ENCODE measurements around the gene CATSPER4.

CATSPER4 gene

DNA sequence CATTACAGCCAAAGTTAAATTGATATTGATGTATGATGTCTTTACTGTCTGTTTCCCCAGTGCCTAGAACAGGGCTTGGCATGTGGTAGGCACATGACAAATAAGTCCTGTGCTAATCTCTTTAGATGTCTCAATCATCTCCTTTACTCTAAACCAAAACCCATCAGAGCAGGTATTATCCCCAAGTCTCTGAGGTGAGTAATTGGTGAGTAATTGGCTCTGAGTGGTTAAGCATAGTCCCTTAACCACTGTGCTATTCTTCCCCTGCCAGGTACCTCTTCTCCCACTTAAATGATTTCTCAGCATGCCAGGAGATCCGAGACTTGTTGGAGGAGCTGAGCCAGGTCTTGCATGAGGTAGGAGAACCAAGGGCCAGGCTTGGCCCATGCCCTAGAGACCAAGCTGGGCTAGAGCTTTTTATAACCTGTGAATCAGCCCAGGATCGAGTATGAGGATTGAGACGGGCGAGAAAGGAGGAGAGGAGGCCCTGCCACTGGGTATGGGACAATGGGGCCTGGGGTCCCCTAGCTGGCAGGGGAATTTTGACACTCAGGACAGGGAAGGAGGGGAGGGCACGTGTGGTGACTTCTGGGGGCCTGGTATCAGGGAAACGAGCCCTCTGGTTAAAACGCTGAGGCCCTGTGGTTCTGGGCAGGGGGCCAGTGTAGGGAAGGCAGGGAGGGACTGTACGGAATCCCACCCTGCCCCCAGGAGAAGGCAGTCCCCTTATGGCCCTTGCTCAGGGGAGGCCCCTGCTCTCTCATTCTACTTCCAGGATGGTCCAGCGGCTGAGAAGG is 8.6 kb upstream of the CATSPER4 start:
- Histone ChIP-seq H3K9ac (ENCODE audit: low read depth, low read length) (no peak overlapping the region), H3K27ac (ENCODE audit: low read depth, low read length) (no peak overlapping the region), H3K4me3 (ENCODE audit: low read depth, low read length) (no peak overlapping the region), H3K36me3 (ENCODE audit: control insufficient read depth, insufficient read depth, low read length) (peaks cover 13% of the 10 kb centered on the region; the same call in 1 of the 2 replicates), H3K27me3 (ENCODE audit: control insufficient read depth, insufficient read depth, low read length) (no peaks in the 10 kb centered on the region), H3K4me1 (ENCODE audit: control insufficient read depth, insufficient read depth, low read length) (no peaks in the 10 kb centered on the region), H3K9me3 (ENCODE audit: control insufficient read depth, insufficient read depth, low read length) (no peaks in the 10 kb centered on the region)

- Histone ChIP-seq H3K9me3 (ENCODE audit: control insufficient read depth, insufficient read depth, low read length) (no peaks in the 10 kb centered on the region), H3K9ac (ENCODE audit: low read depth, low read length) (no peak overlapping the region), H3K27ac (ENCODE audit: low read depth, low read length) (no peak overlapping the region), H3K36me3 (ENCODE audit: control insufficient read depth, insufficient read depth, low read length) (peaks cover 18% of the 10 kb centered on the region), H3K4me1 (ENCODE audit: control insufficient read depth, insufficient read depth, low read length) (no peaks in the 10 kb centered on the region), H3K27me3 (ENCODE audit: control insufficient read depth, insufficient read depth, low read length) (no peaks in the 10 kb centered on the region), H3K4me3 (ENCODE audit: low read depth, low read length) (no peak overlapping the region)
Measured at GRCh38 chr1:26182383-26182696, 8.1 kb upstream of the CATSPER4 start.

DNA sequence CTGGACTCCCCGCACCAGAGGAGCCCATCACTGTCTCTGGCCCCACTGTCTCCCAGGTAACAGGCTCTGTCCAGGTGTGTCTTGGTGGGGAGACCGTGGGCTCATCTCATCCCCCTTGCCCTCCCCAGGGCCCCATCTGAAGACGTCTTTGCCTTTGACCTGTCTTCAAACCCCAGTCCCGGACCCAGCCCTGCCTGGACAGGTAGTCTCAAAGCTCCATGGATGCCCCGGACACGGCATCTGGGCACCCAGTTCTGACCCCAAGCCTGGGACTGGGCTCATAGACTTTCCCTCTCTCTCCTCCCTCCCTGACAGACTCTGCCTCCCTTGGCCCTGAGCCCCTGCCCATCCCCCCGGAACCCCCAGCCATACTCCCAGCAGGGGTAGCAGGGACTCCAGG is 6.3 kb upstream of the CATSPER4 start:
- H3K27ac ChIP-seq (ENCODE audit: low read depth, low read length), result no peak overlapping the region
- no peaks in the 10 kb centered on the region for H3K27me3 ChIP-seq (ENCODE audit: control insufficient read depth, insufficient read depth, low read length)
- H3K4me1 ChIP-seq (ENCODE audit: control insufficient read depth, insufficient read depth, low read length), result no peaks in the 10 kb centered on the region
- no peak overlapping the region for H3K4me3 ChIP-seq (ENCODE audit: low read depth, low read length)
- no peaks in the 10 kb centered on the region for H3K9me3 ChIP-seq (ENCODE audit: control insufficient read depth, insufficient read depth, low read length)
- peaks cover 23% of the 10 kb centered on the region for H3K36me3 ChIP-seq (ENCODE audit: control insufficient read depth, insufficient read depth, low read length)
- H3K9ac ChIP-seq (ENCODE audit: low read depth, low read length), result no peak overlapping the region

DNA sequence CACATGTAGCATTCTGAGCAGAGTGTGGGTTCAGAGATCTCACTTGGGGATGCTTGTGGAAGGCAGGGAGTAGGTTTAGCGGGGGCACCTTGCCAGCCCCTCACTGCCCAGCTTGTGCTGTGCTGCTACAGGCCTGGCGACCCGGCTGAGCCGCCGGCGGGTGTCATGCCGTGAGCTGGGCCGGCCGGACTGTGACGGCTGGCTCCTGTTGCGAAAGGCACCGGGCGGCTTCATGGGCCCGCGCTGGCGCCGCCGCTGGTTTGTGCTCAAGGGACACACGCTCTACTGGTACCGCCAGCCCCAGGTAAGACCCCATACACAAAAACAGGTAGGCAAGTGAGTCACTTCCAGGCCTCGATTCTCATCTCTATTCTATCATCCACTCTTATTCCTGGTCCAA is 5.5 kb upstream of the CATSPER4 start:
- Histone ChIP-seq H3K36me3 (ENCODE audit: control insufficient read depth, insufficient read depth, low read length) (peaks cover 25% of the 10 kb centered on the region), H3K27ac (ENCODE audit: low read depth, low read length) (no peak overlapping the region), H3K4me1 (ENCODE audit: control insufficient read depth, insufficient read depth, low read length) (no peaks in the 10 kb centered on the region), H3K4me3 (ENCODE audit: low read depth, low read length) (no peak overlapping the region), H3K9me3 (ENCODE audit: control insufficient read depth, insufficient read depth, low read length) (no peaks in the 10 kb centered on the region), H3K27me3 (ENCODE audit: control insufficient read depth, insufficient read depth, low read length) (no peaks in the 10 kb centered on the region), H3K9ac (ENCODE audit: low read depth, low read length) (no peak overlapping the region)

- Histone ChIP-seq H3K27me3 (ENCODE audit: control insufficient read depth, insufficient read depth, low read length) (no peaks in the 10 kb centered on the region), H3K9me3 (ENCODE audit: control insufficient read depth, insufficient read depth, low read length) (no peaks in the 10 kb centered on the region), H3K27ac (ENCODE audit: low read depth, low read length) (no peak overlapping the region), H3K4me3 (ENCODE audit: low read depth, low read length) (no peak overlapping the region), H3K9ac (ENCODE audit: low read depth, low read length) (no peak overlapping the region), H3K36me3 (ENCODE audit: control insufficient read depth, insufficient read depth, low read length) (peaks cover 25% of the 10 kb centered on the region), H3K4me1 (ENCODE audit: control insufficient read depth, insufficient read depth, low read length) (peaks cover 7% of the 10 kb centered on the region)
Measured at GRCh38 chr1:26187882-26188281, 2.5 kb upstream of the CATSPER4 start.

DNA sequence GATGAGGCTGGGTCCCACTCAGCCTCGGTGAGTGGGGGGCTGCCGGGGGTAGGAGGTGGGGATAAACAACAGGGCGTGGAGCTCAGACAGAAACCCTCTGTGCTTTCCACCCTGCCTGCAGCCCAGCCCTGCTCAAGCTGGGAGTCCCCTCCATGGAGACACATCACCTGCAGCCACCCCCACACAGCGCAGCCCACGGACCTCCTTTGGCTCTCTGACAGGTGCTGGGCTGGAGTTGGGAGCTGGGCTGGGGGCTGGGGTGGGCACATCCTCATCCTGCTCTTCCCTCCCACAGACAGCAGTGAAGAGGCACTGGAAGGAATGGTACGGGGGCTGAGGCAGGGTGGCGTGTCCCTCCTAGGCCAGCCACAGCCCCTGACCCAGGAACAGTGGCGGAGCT is 1.9 kb upstream of the CATSPER4 start:
- Histone ChIP-seq H3K4me3 (ENCODE audit: low read depth, low read length) (no peak overlapping the region), H3K27ac (ENCODE audit: low read depth, low read length) (no peak overlapping the region), H3K4me1 (ENCODE audit: control insufficient read depth, insufficient read depth, low read length) (peaks cover 7% of the 10 kb centered on the region), H3K9me3 (ENCODE audit: control insufficient read depth, insufficient read depth, low read length) (no peaks in the 10 kb centered on the region), H3K36me3 (ENCODE audit: control insufficient read depth, insufficient read depth, low read length) (peaks cover 22% of the 10 kb centered on the region), H3K9ac (ENCODE audit: low read depth, low read length) (no peak overlapping the region), H3K27me3 (ENCODE audit: control insufficient read depth, insufficient read depth, low read length) (no peaks in the 10 kb centered on the region)

DNA sequence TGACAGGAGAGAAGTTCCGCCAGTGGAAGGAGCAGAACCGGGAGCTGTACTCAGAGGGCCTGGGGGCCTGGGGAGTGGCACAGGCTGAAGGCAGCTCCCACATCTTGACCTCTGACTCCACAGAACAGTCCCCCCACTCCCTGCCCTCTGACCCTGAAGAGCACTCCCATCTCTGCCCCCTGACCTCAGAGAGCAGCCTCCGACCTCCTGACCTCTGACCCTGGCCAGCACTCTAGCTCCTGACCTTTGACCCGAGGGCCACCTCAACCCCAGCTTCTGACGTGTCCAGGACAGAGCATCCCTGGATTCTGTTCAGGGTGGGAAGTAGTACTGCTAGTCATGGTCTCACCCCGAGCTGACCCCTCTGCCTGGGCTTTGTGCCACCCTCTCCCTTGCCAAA is 1.1 kb upstream of the CATSPER4 start:
- Histone ChIP-seq H3K27me3 (ENCODE audit: control insufficient read depth, insufficient read depth, low read length) (no peaks in the 10 kb centered on the region), H3K27ac (ENCODE audit: low read depth, low read length) (no peak overlapping the region), H3K9ac (ENCODE audit: low read depth, low read length) (no peak overlapping the region), H3K9me3 (ENCODE audit: control insufficient read depth, insufficient read depth, low read length) (no peaks in the 10 kb centered on the region), H3K36me3 (ENCODE audit: control insufficient read depth, insufficient read depth, low read length) (peaks cover 21% of the 10 kb centered on the region), H3K4me1 (ENCODE audit: control insufficient read depth, insufficient read depth, low read length) (peaks cover 7% of the 10 kb centered on the region), H3K4me3 (ENCODE audit: low read depth, low read length) (no peak overlapping the region)

- H3K4me1 ChIP-seq (ENCODE audit: control insufficient read depth, insufficient read depth, low read length), result peaks cover 7% of the 10 kb centered on the region
- no peaks in the 10 kb centered on the region for H3K27me3 ChIP-seq (ENCODE audit: control insufficient read depth, insufficient read depth, low read length)
- H3K36me3 ChIP-seq (ENCODE audit: control insufficient read depth, insufficient read depth, low read length), result peaks cover 17% of the 10 kb centered on the region
- no peaks in the 10 kb centered on the region for H3K9me3 ChIP-seq (ENCODE audit: control insufficient read depth, insufficient read depth, low read length)
- H3K27ac ChIP-seq (ENCODE audit: low read depth, low read length), result no peak overlapping the region
- H3K9ac ChIP-seq (ENCODE audit: low read depth, low read length), result no peak overlapping the region
- no peak overlapping the region for H3K4me3 ChIP-seq (ENCODE audit: low read depth, low read length)
Measured at GRCh38 chr1:26189751-26190275, 589 bp upstream of the CATSPER4 start.

DNA sequence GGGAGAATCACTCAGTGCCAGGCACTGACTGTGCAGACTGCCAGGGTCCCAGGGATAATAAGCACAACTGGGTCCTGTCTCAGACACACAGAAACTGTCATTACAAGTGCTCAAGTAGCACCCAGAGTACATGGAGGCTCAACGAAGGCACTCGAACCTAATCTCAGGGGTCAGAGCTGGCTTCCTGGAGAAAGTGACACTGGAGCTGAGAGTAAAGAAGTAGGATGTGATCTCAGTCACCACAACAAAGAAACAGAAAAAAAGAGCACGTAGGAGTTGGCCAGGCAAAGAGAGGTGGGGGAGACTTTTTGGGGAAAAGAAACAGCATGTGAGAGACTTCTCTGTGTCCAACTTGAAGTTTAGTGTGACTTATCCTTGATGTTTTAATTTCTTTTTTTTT is 1.3 kb downstream of the CATSPER4 start:
- Histone ChIP-seq H3K9me3 (ENCODE audit: control insufficient read depth, insufficient read depth, low read length) (no peaks in the 10 kb centered on the region), H3K9ac (ENCODE audit: low read depth, low read length) (no peak overlapping the region), H3K27ac (ENCODE audit: low read depth, low read length) (no peak overlapping the region), H3K36me3 (ENCODE audit: control insufficient read depth, insufficient read depth, low read length) (peaks cover 11% of the 10 kb centered on the region), H3K4me3 (ENCODE audit: low read depth, low read length) (no peak overlapping the region), H3K4me1 (ENCODE audit: control insufficient read depth, insufficient read depth, low read length) (peaks cover 7% of the 10 kb centered on the region), H3K27me3 (ENCODE audit: control insufficient read depth, insufficient read depth, low read length) (no peaks in the 10 kb centered on the region)

DNA sequence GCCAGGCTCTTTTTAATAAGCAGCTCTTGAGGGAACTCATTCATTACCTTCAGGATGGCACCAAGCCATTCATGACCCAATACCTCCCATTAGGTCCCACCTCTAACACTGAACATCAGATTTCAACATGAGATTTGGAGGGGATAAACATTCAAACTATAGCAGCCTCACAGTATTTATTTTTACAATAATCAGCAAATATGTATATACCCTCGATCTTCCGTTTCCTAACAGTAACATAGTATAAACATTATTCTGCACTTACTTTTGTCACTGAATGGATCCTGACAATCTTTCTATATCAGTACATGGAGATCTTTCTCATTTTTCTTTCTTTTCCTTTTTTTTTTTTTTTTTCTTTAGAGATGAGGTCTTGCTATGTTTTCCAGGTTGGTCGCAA is 5.4 kb downstream of the CATSPER4 start:
- H3K9ac ChIP-seq (ENCODE audit: low read depth, low read length), result no peak overlapping the region
- no peaks in the 10 kb centered on the region for H3K9me3 ChIP-seq (ENCODE audit: control insufficient read depth, insufficient read depth, low read length)
- no peak overlapping the region for H3K4me3 ChIP-seq (ENCODE audit: low read depth, low read length)
- peaks cover 4% of the 10 kb centered on the region for H3K4me1 ChIP-seq (ENCODE audit: control insufficient read depth, insufficient read depth, low read length)
- H3K27ac ChIP-seq (ENCODE audit: low read depth, low read length), result no peak overlapping the region
- no peaks in the 10 kb centered on the region for H3K36me3 ChIP-seq (ENCODE audit: control insufficient read depth, insufficient read depth, low read length)
- no peaks in the 10 kb centered on the region for H3K27me3 ChIP-seq (ENCODE audit: control insufficient read depth, insufficient read depth, low read length)

DNA sequence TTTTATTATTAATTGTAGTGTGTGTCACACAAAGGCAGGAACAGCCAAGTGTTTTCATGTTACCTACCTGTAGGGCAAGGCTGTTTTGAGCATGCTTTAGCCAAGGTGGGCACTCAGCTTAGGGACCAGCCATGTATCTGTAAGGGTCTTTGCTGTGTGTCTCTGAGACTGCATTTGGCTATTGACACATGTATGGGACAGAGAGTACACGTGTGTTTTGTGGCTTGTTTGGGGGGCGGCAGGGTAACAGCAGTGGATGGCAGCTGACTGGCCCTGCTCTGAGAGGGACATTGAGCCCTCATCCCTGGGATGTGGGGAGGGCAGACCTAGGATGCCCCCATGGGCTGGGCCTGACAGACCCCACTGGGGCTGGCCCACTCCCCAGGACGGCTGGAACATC is 6.9 kb downstream of the CATSPER4 start:
- no peak overlapping the region for H3K4me3 ChIP-seq (ENCODE audit: low read depth, low read length)
- H3K4me1 ChIP-seq (ENCODE audit: control insufficient read depth, insufficient read depth, low read length), result peaks cover 11% of the 10 kb centered on the region; the same call in 1 of the 2 replicates
- no peaks in the 10 kb centered on the region for H3K36me3 ChIP-seq (ENCODE audit: control insufficient read depth, insufficient read depth, low read length)
- no peaks in the 10 kb centered on the region for H3K27me3 ChIP-seq (ENCODE audit: control insufficient read depth, insufficient read depth, low read length)
- no peak overlapping the region for H3K9ac ChIP-seq (ENCODE audit: low read depth, low read length)
- no peaks in the 10 kb centered on the region for H3K9me3 ChIP-seq (ENCODE audit: control insufficient read depth, insufficient read depth, low read length)
- no peak overlapping the region for H3K27ac ChIP-seq (ENCODE audit: low read depth, low read length)
